Fibroblast of pulmonary artery (primary cell): ENCODE data around the gene AFP.

Experiments used
- DNase-seq: peaks from one replicate; pipeline ENCODE4 v3.0.0-alpha.2; 2010; ENCODE audit warnings: low read depth
- H3K4me3 ChIP-seq: replicated peaks from 2 replicates; pipeline ENCODE4 v1.5.1; 2011; ENCODE audit warnings: low read depth, mild to moderate bottlenecking, control low read depth, low read length, moderate library complexity
- TF ChIP-seq, protein P1 (sequence below): IDR thresholded peaks from 2 replicates; pipeline ENCODE4 v1.5.1; 2011; ENCODE audit warnings: mild to moderate bottlenecking, control low read depth, low read length, inconsistent platforms; ENCODE audit errors: missing control alignments

Gene AFP

DNA sequence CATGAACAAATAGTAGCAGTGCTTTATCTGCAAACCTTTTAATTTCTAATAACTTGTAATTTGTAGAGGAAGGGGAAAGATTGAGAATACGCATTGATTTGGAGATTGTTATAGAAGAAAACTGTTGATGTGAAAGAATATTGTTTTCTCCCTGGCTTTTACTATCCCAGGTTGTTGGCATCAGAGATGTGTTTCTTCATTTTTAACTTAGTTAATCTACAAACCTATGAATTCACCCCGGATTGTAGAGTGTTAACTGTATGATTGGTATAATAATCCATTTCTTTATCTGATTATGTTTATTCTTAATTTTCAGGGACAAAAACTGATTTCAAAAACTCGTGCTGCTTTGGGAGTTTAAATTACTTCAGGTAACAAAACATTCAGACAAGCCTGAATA lies 18.9 kb downstream of the AFP start:
- TF ChIP-seq, protein P1, sequence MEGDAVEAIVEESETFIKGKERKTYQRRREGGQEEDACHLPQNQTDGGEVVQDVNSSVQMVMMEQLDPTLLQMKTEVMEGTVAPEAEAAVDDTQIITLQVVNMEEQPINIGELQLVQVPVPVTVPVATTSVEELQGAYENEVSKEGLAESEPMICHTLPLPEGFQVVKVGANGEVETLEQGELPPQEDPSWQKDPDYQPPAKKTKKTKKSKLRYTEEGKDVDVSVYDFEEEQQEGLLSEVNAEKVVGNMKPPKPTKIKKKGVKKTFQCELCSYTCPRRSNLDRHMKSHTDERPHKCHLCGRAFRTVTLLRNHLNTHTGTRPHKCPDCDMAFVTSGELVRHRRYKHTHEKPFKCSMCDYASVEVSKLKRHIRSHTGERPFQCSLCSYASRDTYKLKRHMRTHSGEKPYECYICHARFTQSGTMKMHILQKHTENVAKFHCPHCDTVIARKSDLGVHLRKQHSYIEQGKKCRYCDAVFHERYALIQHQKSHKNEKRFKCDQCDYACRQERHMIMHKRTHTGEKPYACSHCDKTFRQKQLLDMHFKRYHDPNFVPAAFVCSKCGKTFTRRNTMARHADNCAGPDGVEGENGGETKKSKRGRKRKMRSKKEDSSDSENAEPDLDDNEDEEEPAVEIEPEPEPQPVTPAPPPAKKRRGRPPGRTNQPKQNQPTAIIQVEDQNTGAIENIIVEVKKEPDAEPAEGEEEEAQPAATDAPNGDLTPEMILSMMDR: no peak
- H3K4me3 ChIP-seq: no peak overlapping the region
- DNase-seq: no peak

GRCh38 chr4:73456177-73457022 lies 20.4 kb downstream of the AFP start:
- no peak for DNase-seq
- TF ChIP-seq, protein P1: no peak
- H3K4me3 ChIP-seq: no peak overlapping the region

DNA sequence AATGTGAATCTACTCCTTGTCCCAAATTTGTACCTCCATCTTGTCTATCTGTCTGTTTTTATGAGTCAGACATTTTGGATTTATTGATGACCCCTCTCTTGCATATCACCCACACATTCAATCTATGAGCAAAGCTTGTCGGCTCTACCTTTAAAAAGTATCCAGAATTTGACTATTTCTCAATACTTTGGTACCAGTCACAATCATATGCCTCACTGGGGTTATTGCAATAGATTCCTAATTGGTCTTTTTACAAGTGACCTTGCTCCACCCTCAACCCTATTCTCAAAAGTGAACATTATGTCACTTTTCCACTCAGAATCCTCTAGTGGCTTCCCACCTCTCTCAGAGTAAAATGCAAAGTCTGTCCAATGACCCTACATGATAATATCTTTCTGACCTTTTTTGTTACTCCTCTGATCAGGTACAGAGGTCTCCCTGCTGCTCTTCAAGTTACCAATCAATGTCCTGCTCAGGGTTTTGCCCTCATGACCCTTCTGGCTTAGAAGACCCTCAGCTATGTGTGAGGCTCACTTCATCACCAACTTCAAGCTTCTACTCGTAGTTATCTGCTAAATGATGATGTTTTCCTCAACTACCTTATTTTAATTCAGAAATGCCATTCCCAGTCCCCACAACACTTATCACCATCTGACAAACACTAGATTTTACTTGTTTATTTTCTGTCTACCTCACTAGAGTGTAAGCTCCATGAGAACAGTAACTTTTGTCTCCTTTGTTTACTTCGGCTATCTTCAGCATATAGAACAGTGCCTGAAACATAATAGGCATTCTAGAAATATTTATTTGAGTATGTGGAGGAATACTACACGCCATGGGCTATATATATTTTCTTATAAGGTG lies 22.4 kb downstream of the AFP start:
- DNase-seq: no peak
- H3K4me3 ChIP-seq: no peak overlapping the region
- TF ChIP-seq, protein P1: no peak

GRCh38 chr4:73459048-73459421 lies 23.0 kb downstream of the AFP start:
- DNase-seq: no peak
- TF ChIP-seq, protein P1: no peak
- no peak overlapping the region for H3K4me3 ChIP-seq

DNA sequence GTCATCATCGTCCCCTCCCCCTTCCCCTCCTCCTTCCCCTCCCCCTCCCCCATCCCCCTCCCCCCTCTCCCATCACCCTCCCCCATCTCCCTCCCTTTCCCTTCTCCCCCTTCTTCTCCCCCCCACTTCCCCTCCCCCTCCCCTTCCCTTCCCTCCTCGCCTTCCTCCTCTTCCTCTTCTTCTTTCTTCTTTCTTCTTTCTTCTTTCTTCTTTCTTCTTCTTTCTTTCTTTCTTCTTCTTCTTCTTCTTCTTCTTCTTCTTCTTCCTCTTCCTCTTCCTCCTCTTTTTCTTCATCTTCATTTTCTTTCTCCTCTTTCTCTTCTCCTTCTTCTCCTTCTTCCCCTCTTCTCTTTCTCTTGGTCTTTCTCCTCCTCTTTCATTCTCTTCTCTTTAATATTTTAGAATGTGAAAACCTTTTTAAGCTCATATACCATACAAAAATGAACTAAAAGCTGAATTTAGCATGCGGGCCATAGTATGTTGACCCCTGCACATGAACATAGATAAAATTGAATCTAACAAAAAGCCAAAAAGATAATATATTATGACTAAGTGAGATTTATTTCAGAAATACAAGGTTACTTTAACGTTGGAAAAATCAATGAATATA lies 25.0 kb downstream of the AFP start:
- no peak for DNase-seq
- TF ChIP-seq, protein P1: no peak
- H3K4me3 ChIP-seq: no peak overlapping the region

DNA sequence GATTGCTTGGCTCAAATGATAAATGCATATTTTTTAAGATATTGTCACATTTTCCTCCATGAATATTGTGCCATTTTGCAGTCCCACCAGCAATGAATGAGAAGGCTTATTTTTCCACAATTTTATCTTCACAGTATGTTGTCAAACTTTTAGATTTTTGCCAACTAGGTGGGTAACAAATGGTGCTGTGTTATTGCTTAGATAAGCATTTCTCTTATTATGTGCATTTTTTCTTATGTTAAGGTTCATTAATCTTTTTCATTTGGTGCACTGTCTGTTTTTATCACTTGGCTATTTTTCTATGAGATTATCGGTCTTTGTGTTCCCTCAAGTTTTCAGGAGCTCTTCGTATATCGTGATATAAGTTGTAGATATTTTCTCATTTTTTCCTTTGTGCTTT lies 32.1 kb downstream of the AFP start:
- no peak overlapping the region for H3K4me3 ChIP-seq
- DNase-seq: no peak
- TF ChIP-seq, protein P1: no peak
